Left renal pelvis (tissue), 4 donors: ENCODE results near the gene SLC38A1. TPM values are rescaled to one million over a fixed set of nuclear protein-coding genes. Genes with fewer than 3 reads are reported as not detected.
"Not testable (repeated sequence)": the region's sequence is repeated elsewhere in the genome, so short reads cannot be mapped to it uniquely, and the experiment has no call there.

ENCODE experiments used
- DNase-seq, 4 donors: peaks; one replicate each; pipeline ENCODE4 v3.0.0-alpha.2; 2013; ENCODE audit warnings: low read depth in 4 of 4, low spot score in 3 of 4
- polyA plus RNA-seq, 4 donors: library from polyadenylated mRNA; unstranded; fragments of 120-200 nt; gene quantifications; one replicate each; pipeline ENCODE4 v1.2.1, GENCODE V29; 2013; ENCODE audit not compliant: insufficient read length in 4 of 4

Gene SLC38A1
- polyA plus RNA-seq = 10 to 100 TPM; 12.6 to 71.0 (median 66.8) TPM

- peak; percentile 60 to 67 (median 64) for DNase-seq
Measured at GRCh38 chr12:46268583-46269428, at the start of gene SLC38A1. Gene SLC38A1 (minus strand): TSS chr12:46269043. CDS start chr12:46239800, 29,243 bp downstream.

- DNase-seq = no peak
Measured at GRCh38 chr12:46318037-46318436, 49.2 kb upstream of the SLC38A1 start.

- DNase-seq = no peak
Measured at GRCh38 chr12:46304070-46304469, 35.2 kb upstream of the SLC38A1 start.

- DNase-seq = peak in 1 of 4 donors; percentile 1
Measured at GRCh38 chr12:46303039-46303666, 34.3 kb upstream of the SLC38A1 start.

- no peak for DNase-seq
Measured at GRCh38 chr12:46300910-46301309, 32.1 kb upstream of the SLC38A1 start.

- no peak for DNase-seq
Measured at GRCh38 chr12:46299851-46300250, 31.0 kb upstream of the SLC38A1 start.

- DNase-seq = no peak
Measured at GRCh38 chr12:46298261-46298660, 29.4 kb upstream of the SLC38A1 start.

- no peak for DNase-seq
Measured at GRCh38 chr12:46296822-46297221, 28.0 kb upstream of the SLC38A1 start.

- no peak for DNase-seq
Measured at GRCh38 chr12:46292754-46293402, 24.0 kb upstream of the SLC38A1 start.

GRCh38 chr12:46291953-46292352, 23.1 kb upstream of the SLC38A1 start:
- not testable (repeated sequence) for DNase-seq

- DNase-seq = not testable (repeated sequence)
Measured at GRCh38 chr12:46285177-46285576, 16.3 kb upstream of the SLC38A1 start.

GRCh38 chr12:46282829-46283228, 14.0 kb upstream of the SLC38A1 start:
- no peak for DNase-seq

- no peak for DNase-seq
Measured at GRCh38 chr12:46276756-46277155, 7.9 kb upstream of the SLC38A1 start.

GRCh38 chr12:46271863-46272262, 3.0 kb upstream of the SLC38A1 start:
- no peak for DNase-seq

GRCh38 chr12:46269429-46270241, 792 bp upstream of the SLC38A1 start:
- DNase-seq = peak in 2 of 4 donors; percentile 29 to 31

GRCh38 chr12:46267825-46268582, 839 bp downstream of the SLC38A1 start:
- peak in 2 of 4 donors; percentile 20 to 25 for DNase-seq

- peak in 1 of 4 donors; percentile 24 for DNase-seq
Measured at GRCh38 chr12:46267575-46267824, 1.3 kb downstream of the SLC38A1 start.

- peak in 2 of 4 donors; percentile 37 to 44 for DNase-seq
Measured at GRCh38 chr12:46266869-46267574, 1.8 kb downstream of the SLC38A1 start.

GRCh38 chr12:46266382-46266791, 2.5 kb downstream of the SLC38A1 start:
- DNase-seq = no peak
